OCI-M2 (cell line): ENCODE data around the gene C6orf136.

Experiments used
- DNase-seq: peaks from one replicate; lab custom pipeline; 2025; ENCODE audit not compliant: unreplicated experiment; lab: John Stamatoyannopoulos, UW

Gene C6orf136

DNA sequence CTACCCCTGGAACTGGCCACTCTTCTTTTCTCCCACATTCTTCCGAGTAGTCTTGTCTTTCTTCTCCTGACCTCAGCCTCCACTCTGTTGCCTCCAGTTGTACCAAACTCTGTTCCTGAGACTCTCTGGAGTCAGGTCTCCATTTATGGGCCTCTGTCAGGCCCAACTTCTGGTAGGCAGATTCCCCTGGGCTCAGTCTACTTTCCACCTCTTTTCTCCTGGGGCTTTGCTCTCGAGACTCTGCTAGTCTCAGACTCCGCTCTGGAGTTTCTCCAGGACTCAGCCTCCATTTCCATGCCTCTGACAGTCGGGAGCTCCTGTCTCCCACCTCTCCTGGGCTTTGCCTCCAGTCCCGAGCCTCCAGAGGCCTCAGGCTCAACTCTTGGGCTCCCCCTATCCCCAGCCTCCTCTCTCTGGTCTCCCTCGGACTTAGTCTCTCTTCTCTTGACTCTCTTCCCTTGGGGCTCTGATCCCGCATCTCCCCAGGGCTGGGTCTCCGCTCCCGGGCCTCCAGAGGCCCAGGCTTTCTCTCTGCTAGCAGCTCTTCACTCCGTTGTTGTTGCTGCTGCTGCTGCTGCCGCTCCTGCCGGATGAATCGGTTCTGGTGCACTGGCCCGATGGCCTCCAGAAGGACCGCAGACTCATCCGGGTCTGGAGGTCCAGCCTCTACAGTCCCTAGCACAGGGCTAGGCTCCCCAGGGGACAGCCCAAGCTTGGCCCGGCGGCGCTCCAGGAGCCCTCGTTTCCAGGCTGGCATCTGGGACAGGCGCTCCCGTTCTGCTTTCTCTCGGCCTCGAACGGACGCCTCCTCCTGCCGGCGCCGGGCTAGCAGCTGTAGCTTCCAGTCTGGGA, 38.5 kb downstream of the C6orf136 start:
- no peak for DNase-seq

DNA sequence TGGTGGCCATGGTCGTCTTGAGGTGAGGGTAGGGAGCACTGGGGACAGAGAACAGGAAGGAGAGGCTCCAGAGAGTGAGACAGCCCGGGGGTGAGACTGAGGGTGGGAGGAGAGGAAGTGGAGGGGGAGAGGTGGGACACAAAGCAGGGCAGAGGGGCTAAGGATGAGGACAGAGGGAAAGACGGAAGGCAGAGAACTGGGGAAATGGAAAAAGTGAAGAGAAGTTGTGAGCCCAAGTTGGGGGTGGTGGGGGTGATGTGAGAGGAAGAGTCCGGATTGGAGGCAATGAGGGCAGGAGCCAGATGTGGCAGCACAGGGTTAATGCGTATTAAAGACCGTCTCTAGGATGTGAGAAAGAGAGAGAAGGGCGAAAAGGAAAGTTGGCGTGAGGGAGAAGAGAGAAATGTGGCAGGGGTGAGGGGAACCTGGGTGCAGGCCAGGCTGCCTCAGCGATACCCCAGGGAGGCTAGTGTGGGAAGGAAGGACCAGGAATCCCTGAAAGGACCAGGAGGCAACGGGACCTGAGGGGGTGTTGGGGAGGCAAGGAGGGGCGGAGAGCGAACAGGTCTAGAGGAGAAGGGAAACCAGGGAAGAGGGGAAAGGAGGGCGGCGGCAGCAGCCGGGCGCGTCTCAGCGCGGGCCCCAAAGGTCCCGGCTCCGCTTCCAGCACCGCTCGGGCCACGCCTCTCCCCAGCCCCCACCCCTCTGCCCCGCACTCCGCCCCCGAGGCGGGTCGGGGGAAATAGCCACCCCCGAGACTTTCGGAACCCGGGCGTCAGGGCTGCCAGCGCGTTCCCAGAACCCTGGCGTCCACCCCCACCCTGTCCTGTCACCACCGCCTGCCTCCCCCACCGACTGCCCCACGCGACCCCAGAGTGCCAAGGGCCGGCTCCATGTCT, 39.3 kb downstream of the C6orf136 start, which contains the start of gene PPP1R18:
Gene PPP1R18, minus strand, starts transcription at position 637 of the 899 bp plus-strand sequence. Its CDS starts 627 bp downstream, at position 10.
- no peak for DNase-seq

DNA sequence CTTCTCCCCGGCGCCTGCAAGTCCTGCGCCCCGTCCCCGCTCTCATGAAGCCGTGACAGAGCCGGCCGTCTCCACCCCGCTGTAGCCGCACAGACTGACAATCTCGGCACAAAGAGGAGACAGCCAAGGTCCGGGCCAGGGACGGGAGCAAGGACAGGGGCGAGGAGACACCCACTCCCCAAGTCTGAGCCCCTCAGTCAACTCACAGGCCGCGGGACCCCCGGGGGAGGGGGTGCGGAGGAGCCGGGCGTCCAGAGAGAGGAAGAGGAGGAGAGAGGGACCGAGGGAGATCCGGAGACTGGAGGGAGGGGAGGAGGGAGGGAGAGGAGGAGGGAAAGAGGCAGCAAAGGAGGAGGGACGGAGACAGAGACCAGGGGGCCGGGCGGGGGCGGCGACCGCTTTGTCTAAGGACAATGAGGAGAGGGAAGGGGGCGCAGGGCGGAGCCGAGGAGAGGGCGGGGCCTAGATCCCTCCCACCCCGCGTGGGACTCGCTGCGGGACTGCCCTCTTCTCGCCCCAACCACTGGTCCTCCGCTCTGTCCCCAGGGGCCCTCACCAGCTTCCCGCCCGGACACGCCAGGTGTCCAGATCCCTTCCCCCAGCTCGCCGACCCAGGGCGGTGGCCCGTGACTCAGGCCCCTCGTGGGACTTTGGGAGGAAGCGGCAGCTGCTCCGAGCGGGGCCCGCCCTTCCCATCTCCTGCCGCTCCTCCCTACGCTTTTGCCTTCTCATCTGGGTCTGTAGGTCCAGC, 40.1 kb downstream of the C6orf136 start:
- DNase-seq, result peak; percentile 85

DNA sequence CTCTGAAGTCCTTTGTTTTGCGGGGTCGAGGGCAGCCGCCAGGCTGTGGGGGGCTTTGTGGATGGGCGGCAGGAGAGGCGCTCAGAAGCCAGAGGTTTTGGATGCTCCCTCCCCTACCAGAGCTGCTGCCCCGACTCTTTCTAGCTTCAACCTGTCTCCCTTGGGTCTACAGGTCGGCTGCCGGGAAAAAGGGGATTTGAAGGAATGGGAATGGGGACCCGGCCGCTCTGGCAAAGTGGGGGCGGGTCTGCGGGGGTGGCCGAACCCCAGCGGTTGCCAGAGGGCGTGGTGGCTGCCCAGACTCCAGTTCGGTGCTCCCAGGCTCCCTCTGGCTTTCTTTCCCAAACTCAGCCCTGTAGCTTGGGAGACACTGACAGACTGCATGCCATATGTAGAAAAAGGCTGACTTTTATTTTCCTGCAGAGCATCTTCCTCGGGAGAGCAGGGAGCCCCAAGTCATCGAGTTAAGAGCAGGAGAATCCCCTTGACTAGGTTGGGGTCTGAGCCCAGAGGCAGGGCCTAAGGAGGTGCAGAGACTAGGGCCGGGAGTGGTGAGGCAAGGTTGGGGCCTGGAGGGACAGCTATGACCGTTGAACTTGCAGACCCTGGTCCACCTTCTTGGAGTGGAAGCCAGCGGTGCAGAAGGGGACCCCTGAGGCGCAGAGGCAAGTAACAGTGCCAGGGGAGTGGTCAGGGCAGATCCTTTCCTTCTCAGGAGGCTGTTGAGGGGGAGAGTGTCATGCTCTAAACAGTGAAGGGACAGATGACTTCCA, 40.9 kb downstream of the C6orf136 start:
- no peak for DNase-seq

DNA sequence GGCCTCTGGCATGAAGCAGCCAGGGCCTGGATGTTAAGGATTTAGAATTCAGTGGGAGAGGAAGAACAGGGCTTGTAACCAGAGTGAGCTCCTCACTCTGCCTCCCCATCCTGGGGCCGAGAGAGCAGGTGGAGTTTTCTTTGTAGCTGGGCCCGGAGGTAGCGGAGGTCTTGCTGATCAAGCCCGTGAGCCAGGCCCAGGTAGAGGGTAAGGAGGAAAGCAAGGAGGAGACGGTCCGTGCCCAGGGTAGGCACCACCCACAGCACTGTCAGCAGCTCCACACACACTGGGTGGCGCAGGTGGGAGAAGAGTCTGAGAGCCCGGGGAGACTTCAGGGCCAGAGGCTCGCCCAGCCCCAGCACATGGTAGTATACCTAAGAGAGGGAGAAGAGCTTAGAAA, 41.6 kb downstream of the C6orf136 start:
- DNase-seq, result no peak

DNA sequence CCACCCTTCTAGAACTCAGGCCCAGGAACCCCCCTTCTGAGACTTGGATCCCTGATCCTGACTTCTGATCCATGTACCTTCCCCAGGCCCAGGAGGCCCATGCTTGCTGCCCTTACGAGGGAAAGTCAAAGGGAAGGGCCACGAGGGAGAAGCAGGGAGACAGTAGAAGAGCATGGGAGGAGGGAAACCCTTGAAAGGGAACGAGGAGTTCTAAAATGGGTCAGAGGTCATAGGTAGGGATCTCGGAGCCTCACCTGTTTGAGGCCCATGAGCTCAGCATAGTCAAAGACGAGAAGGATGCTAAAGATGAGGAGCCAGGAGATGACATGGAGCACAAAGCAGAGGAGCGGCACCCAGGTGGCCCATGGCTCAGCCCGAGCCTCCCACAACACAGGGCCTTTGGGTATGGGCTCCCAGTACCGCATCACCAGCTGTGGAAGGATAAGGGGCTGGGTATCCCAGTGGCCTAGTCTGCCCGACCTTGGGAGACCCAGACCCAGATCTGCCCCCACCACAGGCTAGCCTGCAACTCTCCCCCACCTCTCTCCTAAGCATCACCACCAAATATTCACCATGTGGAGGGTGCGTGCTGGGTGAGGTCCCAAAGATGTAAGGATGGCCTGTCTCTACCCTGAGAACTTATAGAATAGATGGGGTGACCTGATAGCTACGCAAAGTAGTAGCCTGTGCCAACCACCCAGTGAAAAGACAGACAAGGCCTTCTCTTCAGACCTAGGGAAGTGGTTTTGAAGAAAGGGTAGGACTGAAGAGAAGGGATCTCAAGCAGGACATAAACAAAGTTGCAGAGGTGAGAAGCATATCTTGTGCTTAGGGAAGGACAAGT, 42.3 kb downstream of the C6orf136 start:
- DNase-seq, result no peak

DNA sequence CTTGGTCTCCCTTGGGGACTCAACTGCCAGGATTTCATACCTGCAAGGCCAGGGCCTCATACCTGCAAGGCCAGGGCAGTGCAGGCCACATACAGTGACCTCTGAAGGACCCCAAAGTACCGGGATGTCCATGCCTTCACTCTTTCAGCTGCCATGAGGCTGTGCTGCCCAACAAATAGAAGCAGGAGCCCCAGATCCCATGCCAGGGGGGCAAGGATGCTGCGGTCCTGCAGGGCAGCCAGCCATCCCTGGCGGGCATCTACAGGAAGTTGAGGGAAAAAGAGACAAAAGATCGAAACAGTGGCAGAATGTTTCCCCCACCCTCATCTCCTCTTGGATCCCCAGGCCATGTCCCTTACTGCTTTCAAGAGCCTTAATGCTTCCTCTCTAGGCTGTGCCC, 43.1 kb downstream of the C6orf136 start:
- DNase-seq, result no peak

DNA sequence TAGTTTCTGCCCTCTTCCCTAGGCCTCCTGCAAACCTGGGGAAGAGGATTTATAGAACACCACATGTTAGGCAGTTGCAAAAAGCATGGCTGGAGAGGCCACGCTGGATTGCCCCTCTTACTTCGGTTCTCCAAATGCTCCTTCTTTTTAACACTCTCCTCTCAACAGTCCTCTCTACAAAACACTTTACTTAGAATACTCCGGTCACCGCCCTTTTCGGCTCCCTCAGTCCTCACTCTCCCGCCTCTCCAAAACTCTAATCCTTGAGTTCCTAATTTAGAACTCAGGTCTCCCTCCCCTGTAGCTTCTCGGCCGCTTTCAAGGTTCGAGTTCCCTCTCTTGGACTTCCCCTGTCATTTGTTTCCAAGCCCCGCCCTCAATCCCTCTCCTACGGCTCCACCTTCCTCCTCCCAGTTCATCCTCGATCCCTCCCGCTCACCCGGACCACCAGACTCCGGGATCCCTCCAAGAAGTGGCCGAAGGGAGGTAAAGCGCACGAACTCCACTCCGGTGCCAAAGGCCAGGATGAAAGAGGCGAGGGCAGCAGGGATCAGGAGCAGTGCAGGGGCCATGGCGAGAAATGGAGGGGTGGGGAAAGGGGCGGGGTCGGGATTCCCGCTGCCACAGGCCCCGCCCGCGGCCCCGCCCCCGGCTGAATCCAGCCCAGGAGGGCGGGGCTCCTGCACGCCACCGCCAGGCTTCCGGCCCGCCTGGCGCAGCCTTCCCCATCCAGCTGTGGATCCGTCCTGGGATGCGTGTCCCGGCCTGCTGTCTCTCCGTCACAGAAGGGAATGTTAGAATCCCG, 43.7 kb downstream of the C6orf136 start, which contains the start of gene NRM:
Gene NRM, minus strand, starts transcription at position 582 of the 805 bp plus-strand sequence. Its CDS starts 10 bp downstream, at position 572.
- DNase-seq, result peak; percentile 92

DNA sequence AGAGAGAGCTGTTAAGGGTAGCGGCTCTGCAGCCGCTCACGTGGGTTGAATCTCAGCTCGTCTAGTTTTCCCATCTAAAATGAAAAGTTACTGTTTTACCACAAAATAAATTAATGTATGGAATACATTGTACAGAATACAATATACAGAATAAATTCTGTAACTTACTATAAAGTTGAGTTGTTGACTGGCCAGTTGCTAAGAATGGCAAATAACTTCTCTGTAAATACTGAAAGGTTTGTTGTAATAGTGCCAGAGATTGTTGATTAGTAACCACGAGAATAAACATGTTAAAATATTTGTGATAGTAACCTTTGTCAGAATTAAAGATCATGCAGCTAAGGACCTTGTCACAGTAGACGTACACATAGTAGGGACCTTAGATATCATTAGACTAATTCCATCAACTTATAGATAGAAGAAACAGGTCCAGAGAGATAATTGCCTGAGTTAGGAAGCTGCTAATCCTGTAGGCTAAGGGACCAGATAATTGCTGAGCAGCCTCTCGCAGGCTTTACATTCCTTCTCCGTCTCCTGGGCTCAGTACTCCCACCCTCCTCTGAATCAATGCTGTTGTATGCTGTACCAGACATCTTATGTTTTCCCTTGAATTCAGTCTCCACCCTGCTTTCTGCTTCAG, 44.4 kb downstream of the C6orf136 start:
- DNase-seq, result no peak

DNA sequence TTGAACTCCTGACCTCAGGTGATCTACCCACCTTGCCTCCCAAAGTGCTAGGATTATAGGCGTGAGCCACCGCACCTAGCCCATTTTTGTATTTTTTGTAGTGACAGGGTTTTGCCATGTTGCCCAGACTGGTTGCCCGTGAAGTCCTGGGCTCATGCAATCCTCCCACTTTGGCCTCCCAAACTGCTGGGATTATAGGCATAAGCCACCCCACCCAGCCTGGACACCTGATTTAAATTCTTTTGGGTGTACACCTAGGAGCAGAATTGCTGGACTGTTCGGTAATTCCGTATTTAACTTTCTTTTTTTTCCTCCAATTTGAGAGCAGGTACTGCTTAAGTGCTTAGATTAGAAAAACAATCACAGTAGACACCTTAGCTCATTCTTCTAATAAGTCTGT, 49.5 kb downstream of the C6orf136 start:
- no peak for DNase-seq

DNA sequence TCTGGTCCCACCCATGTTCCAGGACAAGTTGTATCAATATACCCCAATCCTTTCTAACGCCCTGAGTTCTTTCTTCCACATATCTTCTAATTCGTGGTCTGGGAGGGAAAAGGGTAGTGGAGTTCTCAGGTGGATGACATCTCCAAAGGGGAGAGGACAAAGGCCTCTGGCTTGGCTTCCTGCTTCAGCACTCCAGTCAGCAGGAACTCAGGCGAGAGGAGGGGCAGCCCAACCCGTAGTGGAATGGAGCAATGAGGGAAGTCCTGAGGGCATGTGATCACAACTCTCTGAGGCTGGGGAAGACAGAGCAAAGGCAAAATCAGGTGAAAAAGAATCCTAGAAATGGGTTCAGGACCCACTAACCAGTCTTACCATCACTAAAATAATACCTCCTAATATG, 53.4 kb downstream of the C6orf136 start:
- DNase-seq, result no peak
